ENCODE data around the gene USP24. TPM values are rescaled to one million over a fixed set of nuclear protein-coding genes. Genes with fewer than 3 reads are reported as not detected.

USP24 gene
- total and polyA plus RNA-seq, 2 donors (not counting 3 experiments of a cell fraction or from before 2014, with no cell fraction given), result 8.2 to 30.0 TPM

DNA sequence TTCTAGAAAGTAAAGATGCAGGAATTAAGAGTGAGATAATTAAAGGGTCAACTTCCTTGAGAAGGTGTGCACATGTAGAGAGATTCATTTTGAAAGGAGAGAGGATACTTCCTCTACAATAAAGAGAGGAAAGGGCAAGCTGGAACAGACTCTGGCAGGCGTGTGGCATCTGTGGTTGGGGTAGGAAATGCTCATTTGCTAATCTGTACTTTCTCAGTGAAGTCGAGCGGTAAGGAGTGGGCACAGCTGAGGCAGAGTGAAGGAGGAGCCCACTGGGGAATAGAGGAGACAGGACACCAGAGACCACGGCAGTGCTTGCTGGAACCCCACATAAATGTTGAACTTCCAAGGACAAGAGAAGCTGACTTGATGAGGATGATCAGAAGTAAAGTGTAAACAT is 126.8 kb downstream of the USP24 start:
- dilution Hi-C loops (cut with MboI; ENCODE audit: extremely low pct_ligation_motif_present, low sequenced_read_pairs), result no loop called here
- Histone ChIP-seq H3K36me3 (ENCODE audit: control insufficient read depth in 2 of 2, extremely low read depth in 1 of 2, insufficient read depth in 2 of 2, low read length in 2 of 2) (peaks cover 10 to 17% of the 10 kb centered on the region in 2 experiments), H3K27me3 (ENCODE audit: control insufficient read depth in 2 of 2, insufficient read depth in 2 of 2, low read length in 2 of 2) (no peaks in the 10 kb centered on the region), H3K4me3 (replicated peaks in 1 of 3; ENCODE audit: insufficient read depth in 1 of 3, low read depth in 1 of 3, low read length in 3 of 3) (no peak overlapping the region), H3K9ac (replicated peaks; ENCODE audit: extremely low read depth, insufficient read depth, low read length) (no peak overlapping the region), H3K9me3 (replicated peaks; ENCODE audit: control insufficient read depth, insufficient read depth, low read length) (no peaks in the 10 kb centered on the region), H3K9me1 (replicated peaks; ENCODE audit: control insufficient read depth, extremely low read depth, insufficient read depth, low read length) (no peaks in the 10 kb centered on the region), H3K4me2 (ENCODE audit: insufficient read depth, low read length) (no peak overlapping the region), H4K20me1 (replicated peaks; ENCODE audit: control insufficient read depth, extremely low read depth, insufficient read depth, low read length) (no peaks in the 10 kb centered on the region), H3K79me2 (ENCODE audit: control insufficient read depth, insufficient read depth, low read length) (no peaks in the 10 kb centered on the region), H3K4me1 (ENCODE audit: control insufficient read depth, extremely low read depth, insufficient read depth, low read length) (no peaks in the 10 kb centered on the region), H3K27ac (ENCODE audit: insufficient read depth, low read depth, low read length) (no peak overlapping the region), H2AFZ (ENCODE audit: low read depth, low read length) (no peak overlapping the region)
- no peak for DNase-seq (ENCODE audit: low read depth, low spot score)
- intact Hi-C loops (cut with micrococcal nuclease), result no loop called here
- FAIRE-seq, result no peak
- no TSS peak for BruUV-seq (replicated peaks)
- POLR2A ChIA-PET, result no interaction called here
- CTCF ChIA-PET, result interaction anchor here (0.9 kb wide), 1 partner anchor 17 kb away, joined by 3 read pairs; no protein-coding TSS in a partner anchor
- TF ChIP-seq CTCF (IDR thresholded peaks at IDR 0.05; ENCODE audit: extremely low read depth in 1 of 2, insufficient read depth in 1 of 2, low read depth in 1 of 2, low read length in 2 of 2) (no peak), EZH2 (IDR thresholded peaks at IDR 0.05; ENCODE audit: borderline replicate concordance, low read depth, low read length, severe bottlenecking) (no peak), POLR2AphosphoS5 (IDR thresholded peaks at IDR 0.05; ENCODE audit: insufficient read depth, low read depth, low read length) (no peak), MYC (IDR thresholded peaks at IDR 0.05; ENCODE audit: low read depth, low read length) (no peak), FOS (IDR thresholded peaks at IDR 0.05; ENCODE audit: borderline replicate concordance, insufficient read depth, low read length) (no peak), GATA2 (IDR thresholded peaks at IDR 0.05; ENCODE audit: insufficient read depth, insufficient read length, low read depth, low read length) (no peak), POLR2A (IDR thresholded peaks at IDR 0.05; ENCODE audit: low read depth, low read length) (no peak), JUN (IDR thresholded peaks at IDR 0.05; ENCODE audit: borderline replicate concordance, insufficient read depth, insufficient read length, low read depth) (no peak)
- TF ChIP-seq, protein P1, sequence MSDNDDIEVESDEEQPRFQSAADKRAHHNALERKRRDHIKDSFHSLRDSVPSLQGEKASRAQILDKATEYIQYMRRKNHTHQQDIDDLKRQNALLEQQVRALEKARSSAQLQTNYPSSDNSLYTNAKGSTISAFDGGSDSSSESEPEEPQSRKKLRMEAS (IDR thresholded peaks at IDR 0.05; ENCODE audit: insufficient read depth, insufficient read length), result no peak

All from endothelial cell of umbilical vein (primary cell).